DMS114 treated with DMSO at 0.1 percent for 48 hours (cell line): ENCODE results near the gene LPCAT3.
A peak's percentile ranks its signal among the peaks of the same experiment; 100 is the strongest.
"Not testable (repeated sequence)": the region's sequence is repeated elsewhere in the genome, so short reads cannot be mapped to it uniquely, and the experiment has no call there.

Experiments
- DNase-seq: peaks from one replicate; lab custom pipeline; 2025; ENCODE audit not compliant: unreplicated experiment; lab: John Stamatoyannopoulos, UW

Gene LPCAT3

DNA sequence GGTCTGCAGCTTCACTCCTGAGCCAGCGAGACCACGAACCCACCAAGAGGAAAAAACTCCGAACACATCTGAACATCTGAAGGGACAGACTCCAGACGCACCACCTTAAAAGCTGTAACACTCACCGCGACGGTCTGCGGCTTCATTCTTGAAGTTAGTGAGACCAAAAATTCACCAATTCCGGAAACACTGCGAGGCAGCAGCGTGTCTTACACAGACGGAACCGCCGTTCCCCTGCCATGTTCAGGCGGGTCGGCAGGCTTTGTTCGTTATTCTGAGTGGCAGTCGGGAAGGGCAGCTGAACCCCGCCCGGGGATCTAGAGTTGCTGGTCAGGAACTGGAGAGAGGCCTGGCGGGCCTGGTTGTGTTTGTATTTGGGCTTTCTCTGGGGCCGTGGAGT is 20.3 kb upstream of the LPCAT3 start:
- DNase-seq: no peak

DNA sequence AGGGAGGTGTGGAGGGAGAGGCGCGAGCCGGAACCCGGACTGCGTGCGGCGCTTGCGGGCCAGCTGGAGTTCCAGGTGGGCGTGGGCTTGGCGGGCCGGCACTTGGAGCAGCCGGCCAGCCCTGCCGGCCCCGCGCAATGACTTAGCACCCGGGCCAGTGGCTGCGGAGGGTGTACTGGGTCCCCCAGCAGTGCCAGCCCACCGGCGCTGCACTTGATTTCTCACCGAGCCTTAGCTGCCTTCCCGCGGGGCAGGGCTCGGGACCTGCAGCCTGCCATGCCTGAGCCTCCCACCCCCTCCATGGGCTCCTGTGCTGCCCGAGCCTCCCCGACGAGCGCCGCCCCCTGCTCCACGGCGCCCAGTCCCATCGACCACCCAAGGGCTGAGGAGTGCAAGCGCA is 19.1 kb upstream of the LPCAT3 start:
- not testable (repeated sequence) for DNase-seq

DNA sequence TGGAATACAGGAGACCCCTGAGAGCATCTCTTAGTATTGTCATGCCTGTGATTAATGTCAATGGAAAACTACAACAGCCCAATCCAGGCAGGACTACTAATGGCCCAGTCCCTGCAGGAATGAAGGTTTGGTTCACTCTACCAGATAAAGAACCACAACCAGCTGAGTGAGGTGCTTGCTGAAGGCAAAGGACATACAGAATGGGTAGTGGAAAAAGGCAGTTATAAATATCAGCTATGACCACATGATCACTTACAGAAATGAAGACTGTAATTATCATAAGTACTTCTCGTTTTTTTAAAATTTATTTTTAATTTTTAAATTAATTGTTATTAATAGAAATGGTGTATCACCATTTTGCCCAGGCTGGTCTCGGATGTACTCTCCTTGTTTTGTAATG is 17.2 kb upstream of the LPCAT3 start:
- no peak for DNase-seq

DNA sequence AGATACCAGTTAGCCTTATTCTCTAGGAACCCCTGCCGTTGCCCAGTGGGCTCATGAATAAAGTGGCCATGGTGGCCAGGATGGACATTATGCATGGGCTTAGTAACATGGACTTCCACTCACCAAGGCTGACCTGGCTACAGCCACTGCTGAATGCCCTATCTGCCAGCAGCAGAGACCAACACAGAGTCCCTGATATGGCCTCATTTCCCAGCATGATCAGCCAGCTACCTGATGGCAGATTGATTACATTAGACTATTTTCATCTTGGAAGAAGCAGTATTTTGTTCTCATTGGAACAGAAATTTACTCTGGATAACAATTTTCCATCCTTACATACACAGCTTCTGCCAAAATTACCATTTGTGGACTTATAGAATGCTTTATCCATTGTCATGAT is 16.2 kb upstream of the LPCAT3 start:
- DNase-seq: no peak

DNA sequence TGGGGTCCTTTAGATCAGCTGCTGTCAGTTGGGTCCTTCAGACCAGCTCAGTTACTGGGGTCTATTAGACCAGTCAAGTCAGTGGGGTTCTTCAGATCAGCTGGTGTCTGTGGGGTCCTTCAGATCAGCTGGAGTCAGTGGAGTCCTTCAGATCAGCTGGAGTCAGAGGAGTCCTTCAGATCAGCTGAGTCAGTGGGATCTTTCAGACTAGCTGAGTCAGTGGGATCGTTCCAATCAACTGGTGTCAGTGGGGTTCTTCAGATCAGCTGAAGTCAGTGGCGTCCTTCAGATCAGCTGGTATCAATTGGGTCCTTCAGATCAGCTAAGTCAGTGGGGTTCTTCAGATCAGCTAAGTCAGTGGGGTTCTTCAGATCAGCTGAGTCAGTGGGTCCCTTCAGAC is 14.7 kb upstream of the LPCAT3 start:
- no peak for DNase-seq

DNA sequence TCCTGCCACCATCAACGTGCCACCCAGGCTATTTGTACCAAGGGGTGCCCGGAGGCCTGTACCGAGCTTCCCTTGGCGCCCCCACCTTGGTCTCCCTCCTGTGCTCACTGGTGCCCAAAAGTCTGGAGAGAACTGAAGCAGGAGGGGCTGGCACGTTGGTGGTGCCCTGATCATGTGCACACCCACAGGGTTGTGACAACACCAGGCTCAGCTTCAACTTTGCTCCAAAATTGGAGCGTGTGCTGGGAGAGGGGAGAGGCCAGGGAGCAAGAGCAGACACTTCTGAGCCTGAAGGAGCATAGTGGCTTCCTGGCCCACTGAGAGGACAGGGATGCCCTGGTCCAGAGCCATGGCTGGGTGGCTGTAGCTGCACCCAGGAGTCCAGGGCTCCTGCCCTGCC is 13.0 kb upstream of the LPCAT3 start:
- DNase-seq: no peak

DNA sequence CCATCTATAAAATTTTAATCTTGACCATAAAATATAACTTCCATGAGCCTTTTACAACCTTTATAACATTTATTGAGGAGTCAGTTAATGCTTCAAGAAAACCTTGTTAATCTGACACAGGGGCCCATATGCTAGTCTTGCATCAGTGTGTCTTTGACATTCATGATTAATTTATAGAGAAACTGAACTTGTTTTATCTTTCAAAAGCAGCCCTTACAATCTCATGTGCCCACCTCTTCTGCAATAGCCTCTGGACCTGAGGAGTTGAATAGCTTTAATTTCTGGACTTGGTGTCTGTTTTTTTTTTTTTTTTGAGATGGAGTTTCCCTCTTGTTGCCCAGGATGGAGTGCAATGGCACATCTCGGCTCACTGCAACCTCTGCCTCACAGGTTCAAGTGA is 8.6 kb upstream of the LPCAT3 start:
- no peak for DNase-seq

DNA sequence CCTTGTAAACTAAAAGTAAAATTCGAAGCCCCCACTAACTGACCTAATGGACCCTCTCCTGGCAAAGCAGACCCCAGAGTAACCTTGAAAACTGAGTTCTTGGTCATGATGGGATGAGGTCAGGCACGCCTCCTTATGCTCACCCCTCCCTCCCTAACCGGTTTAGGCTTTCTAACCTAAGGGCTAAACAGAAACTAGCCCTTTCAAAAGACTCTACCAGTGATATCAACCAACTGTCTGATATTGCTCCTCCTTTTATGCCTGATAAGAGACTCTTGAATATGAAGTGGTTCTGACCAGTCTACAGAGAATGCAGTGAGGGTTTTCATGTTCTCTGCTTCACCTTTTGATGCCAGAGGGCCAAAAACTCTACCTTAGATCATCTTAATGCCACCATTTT is 4.8 kb upstream of the LPCAT3 start:
- no peak for DNase-seq

DNA sequence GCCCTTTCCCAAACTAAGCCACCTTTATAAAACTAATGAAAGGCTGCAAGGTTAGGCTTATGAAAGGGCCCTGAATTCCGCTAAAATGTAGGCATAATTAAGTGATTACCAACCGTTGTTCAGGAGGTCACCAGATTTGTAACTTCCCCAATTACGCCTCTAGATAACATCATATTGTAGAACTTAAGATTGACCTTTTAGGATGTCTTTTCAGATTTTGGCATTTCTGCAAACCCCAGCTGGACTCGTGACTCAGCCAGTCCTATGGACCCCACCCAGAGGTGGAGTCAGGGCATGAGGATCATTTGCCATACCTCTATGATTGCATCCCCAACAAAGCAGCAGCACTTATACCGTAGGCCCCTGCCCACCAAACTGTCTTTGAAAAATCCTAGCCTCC is 3.7 kb upstream of the LPCAT3 start:
- DNase-seq: no peak

DNA sequence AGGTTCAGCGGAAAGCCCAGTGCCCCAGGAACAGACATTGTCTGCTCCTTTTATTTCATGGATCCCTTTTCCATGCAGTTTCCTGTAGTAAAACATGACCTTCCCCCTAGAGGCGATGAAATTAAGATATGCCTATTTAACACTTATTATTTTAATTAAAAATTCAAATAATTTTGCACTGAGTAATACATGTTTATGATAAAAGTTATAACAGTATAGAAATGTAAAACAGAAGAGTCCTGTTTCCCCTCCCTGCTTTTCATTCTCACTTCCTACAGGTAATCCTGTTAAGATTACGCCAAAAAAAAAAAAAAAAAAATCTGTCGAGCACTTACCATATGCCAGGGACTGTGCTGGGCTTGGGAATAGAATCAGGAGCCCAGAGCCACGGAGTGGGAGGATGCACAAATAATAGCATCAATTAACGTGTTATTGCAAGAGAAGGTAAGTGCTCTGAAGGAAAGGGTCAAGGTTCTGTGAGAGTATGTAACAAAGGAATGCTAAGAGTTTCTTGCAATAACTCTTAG is 830 bp upstream of the LPCAT3 start:
- no peak for DNase-seq

DNA sequence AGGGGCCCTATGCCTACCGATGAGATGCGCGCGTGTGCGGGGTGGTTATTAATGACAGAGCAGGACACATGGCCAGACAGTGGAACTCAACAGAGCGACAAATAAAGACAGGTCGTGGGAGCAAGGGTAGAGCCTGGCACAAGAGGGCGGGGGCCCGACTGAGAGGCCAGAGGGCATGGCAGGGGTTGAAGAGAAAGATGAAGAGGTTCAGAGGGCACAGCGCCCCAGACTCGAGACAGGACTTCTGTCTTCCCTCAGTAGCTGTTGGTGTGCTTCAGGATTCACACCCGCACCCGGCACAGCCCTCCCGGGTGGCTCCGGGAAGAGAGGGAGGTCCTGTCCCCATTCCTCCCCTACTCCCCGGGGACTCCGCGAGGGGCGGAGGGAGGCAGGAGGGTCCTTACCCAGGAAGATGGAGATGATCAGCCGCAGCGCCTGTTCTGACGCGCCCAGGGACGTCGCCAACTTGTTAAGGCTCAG is 366 bp downstream of the LPCAT3 start:
- DNase-seq: peak; percentile 73

DNA sequence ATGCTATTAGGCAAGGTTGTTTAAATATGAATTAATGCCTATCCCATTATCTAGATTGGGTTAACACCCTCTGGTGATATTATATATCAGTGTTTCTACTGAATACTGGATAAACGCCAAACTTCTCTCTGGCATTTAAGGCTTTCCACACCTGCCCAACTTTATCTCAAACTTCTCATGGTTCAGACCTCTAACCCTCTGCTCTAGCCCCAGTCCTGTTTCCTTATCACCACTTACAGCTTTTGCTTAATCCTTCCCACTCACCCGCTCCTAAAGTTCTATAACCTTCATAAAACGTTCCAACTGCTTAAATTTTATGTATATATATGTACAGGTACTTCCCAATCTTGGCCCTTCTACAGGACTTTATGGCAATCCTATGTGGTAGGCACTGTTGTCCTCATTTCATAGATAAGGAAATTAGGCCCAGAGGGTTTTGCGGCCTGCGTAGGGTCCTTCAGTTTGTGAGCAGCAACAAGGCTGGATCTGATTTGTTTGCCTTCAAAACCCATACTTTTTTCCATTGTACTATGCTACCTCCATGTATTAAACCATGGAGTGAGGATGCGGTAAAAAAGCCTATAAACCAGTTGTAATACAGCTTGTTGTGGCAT is 1.2 kb downstream of the LPCAT3 start:
- DNase-seq: no peak

DNA sequence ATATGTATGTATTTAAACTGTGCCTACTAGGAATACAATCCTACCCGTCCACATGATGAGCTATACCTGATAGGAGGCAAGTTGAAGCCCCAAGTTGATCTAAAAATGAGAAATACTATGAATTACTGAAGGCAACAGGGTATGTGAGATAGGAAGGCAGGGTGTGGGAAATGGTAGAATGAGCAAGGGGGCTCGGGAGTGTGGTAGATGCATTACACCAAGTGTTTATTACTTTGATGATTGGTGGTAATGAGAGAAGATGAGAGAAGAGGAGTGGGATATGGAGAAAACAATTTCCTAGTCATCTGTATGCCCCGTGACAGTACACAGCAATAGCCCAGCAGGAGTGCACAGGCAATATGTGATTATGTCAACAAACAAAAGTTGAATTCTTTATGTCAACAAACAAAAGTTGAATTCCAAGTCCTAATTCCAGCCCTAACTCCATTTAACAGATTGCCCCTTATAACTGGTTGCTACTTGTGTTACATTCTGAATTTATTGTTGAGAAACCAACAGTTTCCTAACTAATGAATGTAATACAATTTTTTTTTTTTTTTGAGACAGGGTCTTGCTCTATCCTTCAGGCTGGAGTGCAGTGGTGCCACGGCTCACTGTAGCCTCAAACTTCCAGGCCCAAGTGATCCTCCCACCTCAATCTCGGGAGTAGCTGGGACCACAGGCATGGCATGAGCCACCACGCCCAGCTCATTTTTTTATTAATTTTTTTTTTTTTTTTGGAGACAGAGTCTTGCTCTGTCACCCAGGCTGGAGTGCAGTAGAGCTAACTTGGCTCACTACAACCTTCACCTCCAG is 2.5 kb downstream of the LPCAT3 start:
- DNase-seq: no peak

DNA sequence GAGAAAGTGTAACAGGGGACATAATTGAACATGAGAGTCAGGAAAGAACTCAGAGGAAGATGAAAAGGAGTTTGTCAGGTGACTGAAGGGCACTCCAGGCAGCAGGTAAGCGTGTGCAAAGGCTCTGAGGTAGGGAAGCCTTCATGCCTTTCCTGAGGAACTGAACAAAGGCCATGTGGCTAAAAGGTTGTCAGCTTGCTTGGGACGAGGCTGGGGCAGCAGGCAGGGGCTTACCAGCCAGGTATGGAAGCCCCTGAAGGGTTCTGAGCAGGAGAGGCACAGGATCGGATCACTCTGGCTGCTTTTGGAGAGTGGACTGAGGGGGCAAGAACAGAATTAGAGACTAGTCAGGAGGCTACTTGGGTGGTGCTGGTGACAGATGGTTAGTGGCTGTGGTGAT is 5.2 kb downstream of the LPCAT3 start:
- DNase-seq: no peak

DNA sequence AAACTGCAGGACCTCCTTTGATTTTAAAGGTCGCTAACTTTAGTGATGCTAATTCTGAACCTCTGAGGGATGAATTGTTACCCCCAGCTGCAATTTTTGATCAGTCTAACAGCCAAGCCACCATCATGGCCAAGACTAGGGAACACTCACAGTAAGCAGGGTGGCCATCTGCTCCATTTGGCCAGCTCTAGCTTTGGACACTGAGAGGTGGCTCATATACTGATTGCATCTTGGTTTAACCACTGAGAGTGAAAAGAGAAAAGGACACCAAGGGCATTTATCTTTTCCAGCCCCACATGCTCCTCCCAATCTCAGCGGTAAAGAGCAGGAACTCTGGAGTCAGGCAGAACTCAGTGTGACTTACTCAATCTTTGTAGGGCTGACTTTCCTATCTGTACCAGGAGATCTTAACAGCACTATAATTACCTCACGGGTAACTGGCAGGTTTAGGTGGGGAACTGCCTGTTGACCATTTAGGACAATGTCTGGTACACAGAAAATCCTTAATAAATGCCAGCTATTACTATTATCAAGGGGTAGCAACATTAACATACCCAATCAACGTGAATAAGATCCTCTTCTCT is 6.2 kb downstream of the LPCAT3 start:
- DNase-seq: no peak

DNA sequence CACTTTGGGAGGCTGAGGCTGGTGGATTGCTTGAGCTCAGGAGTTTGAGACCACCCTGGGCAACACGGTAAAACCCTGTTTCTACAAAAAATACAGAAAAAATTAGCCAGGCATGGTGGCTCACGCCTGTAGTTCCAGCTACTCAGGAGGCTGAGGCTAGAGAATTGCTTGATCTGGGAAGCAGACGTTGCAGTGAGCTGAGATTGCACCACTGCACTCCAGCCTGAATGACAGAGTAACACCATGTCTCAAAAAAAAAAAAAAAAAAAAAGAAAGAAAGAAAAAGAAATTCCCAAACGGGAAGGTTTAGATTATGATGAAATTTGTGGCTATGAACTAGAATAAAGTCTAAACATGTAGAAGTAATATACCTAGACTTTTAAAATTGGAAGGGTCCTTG is 6.9 kb downstream of the LPCAT3 start:
- DNase-seq: not testable (repeated sequence)

DNA sequence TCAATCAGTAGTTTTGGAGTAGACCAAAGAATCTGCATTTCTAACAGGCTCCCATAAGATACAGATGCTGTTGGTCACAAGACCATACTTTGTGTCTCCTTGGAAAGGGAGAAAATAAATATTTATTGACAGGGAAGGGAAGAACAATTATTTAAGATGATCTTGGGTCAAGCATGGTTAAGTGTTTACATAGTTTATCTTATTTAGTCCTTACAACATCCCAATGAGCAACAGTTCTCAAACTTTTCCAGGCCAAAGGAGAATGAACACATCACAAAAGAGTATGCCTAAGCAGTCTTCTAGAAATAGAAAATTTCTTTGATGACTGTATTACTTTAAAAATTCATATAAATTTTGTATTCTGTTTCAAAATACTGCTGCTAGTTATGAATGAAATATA is 8.8 kb downstream of the LPCAT3 start:
- no peak for DNase-seq

DNA sequence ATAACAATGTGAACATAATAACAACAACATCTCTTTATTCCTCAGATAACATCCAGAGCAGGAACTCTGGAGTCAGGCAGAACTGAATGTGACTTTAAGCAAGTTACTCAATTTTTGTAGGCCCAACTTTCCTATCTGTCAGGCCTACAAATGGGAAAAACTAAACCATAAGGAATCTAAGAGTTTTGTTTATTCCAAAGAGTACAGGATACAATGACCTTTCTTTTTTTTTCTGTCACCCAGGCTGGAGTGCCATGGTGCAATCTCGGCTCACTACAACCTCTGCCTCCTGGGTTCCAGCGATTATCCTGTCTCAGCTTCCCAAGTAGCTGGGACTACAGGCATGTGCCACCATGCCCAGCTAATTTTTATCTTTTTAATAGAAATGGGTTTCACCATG is 9.4 kb downstream of the LPCAT3 start:
- no peak for DNase-seq

DNA sequence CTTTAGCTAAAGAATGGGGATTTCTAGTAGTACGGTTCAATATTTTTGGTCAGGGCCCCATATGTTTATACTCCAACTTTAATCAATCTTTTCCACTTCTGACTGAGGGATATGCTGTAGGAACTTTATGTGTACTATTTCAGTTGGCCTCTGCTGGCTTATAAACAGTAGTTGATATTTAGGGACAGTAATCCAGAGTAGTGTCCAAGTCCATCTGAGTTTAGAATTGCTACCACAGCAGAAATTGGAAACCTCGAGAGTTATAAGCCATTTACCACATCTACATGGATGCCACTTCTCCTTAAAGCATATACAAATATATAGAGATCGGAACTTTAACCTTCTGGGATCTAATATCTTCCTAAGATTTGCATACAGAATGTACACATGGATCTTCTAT is 11.6 kb downstream of the LPCAT3 start:
- DNase-seq: no peak

DNA sequence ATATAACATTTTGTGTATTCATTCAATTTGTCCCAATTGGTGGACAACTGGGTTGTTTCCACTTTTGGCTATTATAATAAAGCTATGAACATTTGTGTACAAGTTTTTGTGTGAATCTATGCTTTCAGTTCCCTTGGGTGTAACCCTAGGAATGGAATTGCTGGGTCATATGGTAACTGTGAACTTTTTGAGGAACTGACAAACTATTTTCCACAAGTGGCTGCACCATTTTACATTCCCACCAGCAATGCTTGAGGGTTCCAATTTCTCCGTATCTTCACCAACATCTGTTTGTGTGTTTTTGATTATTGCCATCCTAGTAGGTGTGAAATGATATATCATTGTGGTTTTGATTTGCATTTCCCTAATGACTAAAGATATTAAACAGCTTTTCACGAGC is 13.0 kb downstream of the LPCAT3 start:
- no peak for DNase-seq

DNA sequence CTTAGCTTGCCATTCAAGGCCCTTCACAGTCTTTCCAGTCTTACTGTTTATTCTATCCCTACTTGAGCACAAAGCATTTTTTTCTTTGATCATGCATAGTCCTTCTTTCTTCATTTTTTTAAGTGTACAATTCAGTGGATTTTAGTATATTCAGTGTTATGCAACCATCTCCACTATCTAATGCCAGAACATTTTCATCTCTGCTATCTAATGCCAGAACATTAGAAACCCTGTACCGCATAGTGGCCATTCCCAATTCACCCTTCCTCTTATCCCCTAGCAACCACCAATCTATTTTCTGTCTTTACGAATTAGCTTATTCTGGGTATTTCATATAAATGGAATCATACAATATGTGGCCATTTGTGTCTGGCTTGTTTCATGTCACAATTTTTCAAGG is 13.4 kb downstream of the LPCAT3 start:
- DNase-seq: no peak

DNA sequence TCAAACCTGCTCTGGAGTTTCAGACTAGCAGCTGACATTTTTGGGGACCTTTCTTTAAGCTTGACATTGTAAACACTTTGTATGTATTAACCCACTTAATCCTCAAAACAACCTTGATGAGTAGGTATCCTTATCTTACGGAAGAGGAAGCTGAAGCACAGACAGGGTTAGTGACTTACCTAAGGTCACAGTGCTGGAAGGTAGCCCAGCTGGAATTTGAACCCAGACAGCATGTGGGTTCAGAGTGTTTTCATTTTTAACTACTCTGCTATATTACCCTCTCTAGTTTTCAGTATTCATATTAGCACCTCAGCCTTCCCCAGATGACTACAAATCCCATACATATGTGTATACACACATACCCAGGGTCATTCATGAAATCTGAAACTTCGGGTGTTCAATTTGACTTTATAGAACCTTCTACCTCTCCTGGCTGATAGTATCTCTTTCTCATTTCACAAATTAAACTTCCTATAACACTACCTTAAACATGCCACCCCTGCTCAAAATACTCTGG is 13.9 kb downstream of the LPCAT3 start:
- no peak for DNase-seq
